Measurements from ENCODE around the gene TTC7B.

Gene TTC7B

GRCh38 chr14:90677484-90678050 is 138.7 kb downstream of the TTC7B start:
- H3K4me3 ChIP-seq (replicated peaks in 1 of 2; ENCODE audit: low read depth in 2 of 2, low read length in 2 of 2), result no peak overlapping the region
- no peak for TF ChIP-seq CTCF (IDR thresholded peaks at IDR 0.05; ENCODE audit: low read depth, low read length)
- peak; percentile 74 to 80 for DNase-seq (ENCODE audit: low read depth in 2 of 2)

- peak; percentile 43 to 68 for DNase-seq (ENCODE audit: low read depth in 2 of 2)
- no peak for TF ChIP-seq CTCF (IDR thresholded peaks at IDR 0.05; ENCODE audit: low read depth, low read length)
These were observed 139.3 kb downstream of the TTC7B start for GRCh38 chr14:90676912-90677311.

GRCh38 chr14:90676356-90676755 is 139.9 kb downstream of the TTC7B start:
- no peak for DNase-seq (ENCODE audit: low read depth in 2 of 2)
- TF ChIP-seq CTCF (IDR thresholded peaks at IDR 0.05; ENCODE audit: low read depth, low read length), result no peak

More at GRCh38 chr14:90676912-90677311, 139.3 kb downstream of the TTC7B start:
- H3K4me3 ChIP-seq (replicated peaks in 1 of 2; ENCODE audit: low read depth in 2 of 2, low read length in 2 of 2), result no peak overlapping the region

GRCh38 chr14:90675399-90675798 is 140.8 kb downstream of the TTC7B start:
- no peak for TF ChIP-seq CTCF (IDR thresholded peaks at IDR 0.05; ENCODE audit: low read depth, low read length)
- no peak overlapping the region for H3K4me3 ChIP-seq (replicated peaks in 1 of 2; ENCODE audit: low read depth in 2 of 2, low read length in 2 of 2)
- DNase-seq (ENCODE audit: low read depth in 2 of 2), result peak; percentile 36 to 54

More at GRCh38 chr14:90676356-90676755, 139.9 kb downstream of the TTC7B start:
- H3K4me3 ChIP-seq (replicated peaks in 1 of 2; ENCODE audit: low read depth in 2 of 2, low read length in 2 of 2), result no peak overlapping the region

- DNase-seq (ENCODE audit: low read depth in 2 of 2), result no peak
- no peak for TF ChIP-seq CTCF (IDR thresholded peaks at IDR 0.05; ENCODE audit: low read depth, low read length)
- no peak overlapping the region for H3K4me3 ChIP-seq (replicated peaks in 1 of 2; ENCODE audit: low read depth in 2 of 2, low read length in 2 of 2)
These were observed 141.5 kb downstream of the TTC7B start for GRCh38 chr14:90674716-90675115.

- TF ChIP-seq CTCF (IDR thresholded peaks at IDR 0.05; ENCODE audit: low read depth, low read length), result no peak
- DNase-seq (ENCODE audit: low read depth in 2 of 2), result no peak
- no peak overlapping the region for H3K4me3 ChIP-seq (replicated peaks in 1 of 2; ENCODE audit: low read depth in 2 of 2, low read length in 2 of 2)
These were observed 142.1 kb downstream of the TTC7B start for GRCh38 chr14:90674043-90674670.
